Activated naive CD8-positive, alpha-beta T cell treated with anti-CD3 and anti-CD28 coated beads, Interleukin-2, amount 10 ng/mL, durations not matched to agents 7 days and 5 days (primary cell): Measurements from ENCODE around the gene FBXW5. TPM values are rescaled to one million over a fixed set of nuclear protein-coding genes. Genes with fewer than 3 reads are reported as not detected.

Source experiments
- total RNA-seq, 2 experiments: library from RNA; stranded (reverse); gene quantifications; one replicate each; pipeline ENCODE4 v1.2.3, GENCODE V29; 2021

FBXW5 gene
- total RNA-seq, 2 experiments from 2014 or later, result 103 to 104 TPM

Other genes starting within 250 kb of the FBXW5 start
- under 1 TPM in 1 of 2 experiments, not detected in 1; 0.11 TPM for gene DIPK1B, start 232.2 kb downstream of the FBXW5 start, total RNA-seq
- 1 to 10 TPM in 1 of 2 experiments, under 1 TPM in 1; 1.00 to 1.0 TPM for gene LCN10, start 201.8 kb downstream of the FBXW5 start, total RNA-seq
- not detected for gene LCN6, start 196.2 kb downstream of the FBXW5 start, total RNA-seq
- not detected for gene LCN8, start 186.5 kb downstream of the FBXW5 start, total RNA-seq
- not detected for gene LCN15, start 180.2 kb downstream of the FBXW5 start, total RNA-seq
- 10 to 100 TPM; 37.5 to 43.6 TPM for gene TMEM141, start 153.4 kb downstream of the FBXW5 start, total RNA-seq
- 1 to 10 TPM; 1.7 to 2.2 TPM for gene CCDC183, start 148.4 kb downstream of the FBXW5 start, total RNA-seq
- gene RABL6, start 136.8 kb downstream of the FBXW5 start, total RNA-seq, result 10 to 100 TPM; 91.1 to 98.4 TPM
- gene AJM1, start 102.3 kb downstream of the FBXW5 start, total RNA-seq, result 1 to 10 TPM; 6.6 to 6.7 TPM
- gene PHPT1, start 95.3 kb downstream of the FBXW5 start, total RNA-seq, result 10 to 100 TPM; 80.5 to 89.0 TPM
- gene MAMDC4, start 92.4 kb downstream of the FBXW5 start, total RNA-seq, result 10 to 100 TPM; 16.6 to 18.0 TPM
- gene EDF1, start 78.4 kb downstream of the FBXW5 start, total RNA-seq, result 100 to 1,000 TPM; 289 to 297 TPM
- 10 to 100 TPM; 44.0 to 52.1 TPM for gene TRAF2, start 58.2 kb downstream of the FBXW5 start, total RNA-seq
- 1 to 10 TPM; 1.5 to 3.6 TPM for gene C8G, start 505 bp upstream of the FBXW5 start, total RNA-seq
- gene LCN12, start 7.5 kb upstream of the FBXW5 start, total RNA-seq, result 1 to 10 TPM in 1 of 2 experiments, under 1 TPM in 1; 0.91 to 1.1 TPM
- gene PTGDS, start 32.8 kb upstream of the FBXW5 start, total RNA-seq, result 1 to 10 TPM; 1.3 to 3.3 TPM
- under 1 TPM; 0.33 to 0.48 TPM for gene LCNL1, start 38.3 kb upstream of the FBXW5 start, total RNA-seq
- gene PAXX, start 47.7 kb upstream of the FBXW5 start, total RNA-seq, result 10 to 100 TPM; 93.4 to 97.2 TPM
- gene CLIC3, start 51.8 kb upstream of the FBXW5 start, total RNA-seq, result 10 to 100 TPM; 13.3 to 14.7 TPM
- gene ABCA2, start 83.5 kb upstream of the FBXW5 start, total RNA-seq, result 10 to 100 TPM; 67.1 to 74.5 TPM
- gene FUT7, start 87.3 kb upstream of the FBXW5 start, total RNA-seq, result under 1 TPM; 0.39 to 0.62 TPM
- gene NPDC1, start 101.4 kb upstream of the FBXW5 start, total RNA-seq, result 10 to 100 TPM; 22.4 to 27.0 TPM
- not detected for gene ENTPD2, start 109.3 kb upstream of the FBXW5 start, total RNA-seq
- gene SAPCD2, start 125.8 kb upstream of the FBXW5 start, total RNA-seq, result 10 to 100 TPM; 26.4 to 30.0 TPM
- gene UAP1L1, start 132.8 kb upstream of the FBXW5 start, total RNA-seq, result 10 to 100 TPM; 43.9 to 44.1 TPM
- gene MAN1B1, start 142.2 kb upstream of the FBXW5 start, total RNA-seq, result 10 to 100 TPM; 63.2 to 63.9 TPM
- gene DPP7, start 170.0 kb upstream of the FBXW5 start, total RNA-seq, result 100 to 1,000 TPM; 314 to 322 TPM
- not detected for gene GRIN1, start 194.4 kb upstream of the FBXW5 start, total RNA-seq
- not detected for gene LRRC26, start 225.3 kb upstream of the FBXW5 start, total RNA-seq
- gene TMEM210, start 227.3 kb upstream of the FBXW5 start, total RNA-seq, result not detected
- 10 to 100 TPM; 84.2 to 87.8 TPM for gene ANAPC2, start 243.8 kb upstream of the FBXW5 start, total RNA-seq
- gene SSNA1, start 243.9 kb upstream of the FBXW5 start, total RNA-seq, result 10 to 100 TPM; 62.4 to 65.2 TPM